Epithelial cell of prostate (primary cell): ENCODE data around the gene DBF4.
"Not testable (repeated sequence)": the region's sequence is repeated elsewhere in the genome, so short reads cannot be mapped to it uniquely, and the experiment has no call there.

Source experiments
- DNase-seq: peaks from one replicate; pipeline ENCODE4 v3.0.0-alpha.2; 2011; ENCODE audit warnings: low read depth, low spot score
- H3K27ac ChIP-seq: fragments of 450-650 bp; 2 replicates; pipeline ENCODE4 v1.5.1; 2017; ENCODE audit warnings: mild to moderate bottlenecking

Gene DBF4, protein sequence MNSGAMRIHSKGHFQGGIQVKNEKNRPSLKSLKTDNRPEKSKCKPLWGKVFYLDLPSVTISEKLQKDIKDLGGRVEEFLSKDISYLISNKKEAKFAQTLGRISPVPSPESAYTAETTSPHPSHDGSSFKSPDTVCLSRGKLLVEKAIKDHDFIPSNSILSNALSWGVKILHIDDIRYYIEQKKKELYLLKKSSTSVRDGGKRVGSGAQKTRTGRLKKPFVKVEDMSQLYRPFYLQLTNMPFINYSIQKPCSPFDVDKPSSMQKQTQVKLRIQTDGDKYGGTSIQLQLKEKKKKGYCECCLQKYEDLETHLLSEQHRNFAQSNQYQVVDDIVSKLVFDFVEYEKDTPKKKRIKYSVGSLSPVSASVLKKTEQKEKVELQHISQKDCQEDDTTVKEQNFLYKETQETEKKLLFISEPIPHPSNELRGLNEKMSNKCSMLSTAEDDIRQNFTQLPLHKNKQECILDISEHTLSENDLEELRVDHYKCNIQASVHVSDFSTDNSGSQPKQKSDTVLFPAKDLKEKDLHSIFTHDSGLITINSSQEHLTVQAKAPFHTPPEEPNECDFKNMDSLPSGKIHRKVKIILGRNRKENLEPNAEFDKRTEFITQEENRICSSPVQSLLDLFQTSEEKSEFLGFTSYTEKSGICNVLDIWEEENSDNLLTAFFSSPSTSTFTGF

DNA sequence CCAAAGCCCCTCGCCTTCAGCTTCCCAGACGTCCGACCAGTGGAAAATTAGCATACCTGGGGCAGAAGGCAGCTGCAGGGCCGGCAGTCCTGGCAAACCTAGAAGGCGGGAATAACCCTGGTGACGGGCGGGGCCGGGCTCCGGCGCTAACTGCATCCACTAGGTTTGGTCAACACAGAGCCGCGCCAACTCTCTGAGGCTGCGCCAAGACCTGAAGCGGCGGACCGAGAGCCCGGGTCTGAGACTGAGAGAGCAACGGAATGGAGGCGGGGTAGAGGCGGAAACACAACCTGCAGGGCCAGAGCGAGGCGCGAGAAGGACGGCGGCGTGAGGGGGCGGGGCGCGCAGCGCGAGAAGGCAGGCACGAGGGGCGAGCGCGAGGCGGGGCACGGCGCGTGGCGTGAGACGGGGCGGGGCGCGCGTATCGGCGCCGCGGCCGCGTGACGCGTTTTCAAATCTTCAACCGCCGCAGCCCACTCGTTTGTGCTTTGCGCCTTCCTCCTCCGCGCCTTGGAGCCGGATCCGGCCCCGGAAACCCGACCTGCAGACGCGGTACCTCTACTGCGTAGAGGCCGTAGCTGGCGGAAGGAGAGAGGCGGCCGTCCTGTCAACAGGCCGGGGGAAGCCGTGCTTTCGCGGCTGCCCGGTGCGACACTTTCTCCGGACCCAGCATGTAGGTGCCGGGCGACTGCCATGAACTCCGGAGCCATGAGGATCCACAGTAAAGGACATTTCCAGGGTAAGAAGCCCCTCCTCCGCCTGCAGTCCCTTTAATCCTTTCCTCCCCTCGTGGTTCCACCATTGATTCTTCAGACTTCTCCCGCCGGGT, at the start of gene DBF4, which contains the start of gene SLC25A40:
Gene DBF4, plus strand, starts transcription at position 454 of the 829 bp plus-strand sequence. Its CDS starts 240 bp downstream, at position 694.
Gene SLC25A40, minus strand, starts transcription at position 321 of the 829 bp plus-strand sequence. CDS start 17,633 bp downstream, outside the sequence.
- DNase-seq: peak; percentile 79
- H3K27ac ChIP-seq: peak within 1 kb of the TSS; percentile 87

DNA sequence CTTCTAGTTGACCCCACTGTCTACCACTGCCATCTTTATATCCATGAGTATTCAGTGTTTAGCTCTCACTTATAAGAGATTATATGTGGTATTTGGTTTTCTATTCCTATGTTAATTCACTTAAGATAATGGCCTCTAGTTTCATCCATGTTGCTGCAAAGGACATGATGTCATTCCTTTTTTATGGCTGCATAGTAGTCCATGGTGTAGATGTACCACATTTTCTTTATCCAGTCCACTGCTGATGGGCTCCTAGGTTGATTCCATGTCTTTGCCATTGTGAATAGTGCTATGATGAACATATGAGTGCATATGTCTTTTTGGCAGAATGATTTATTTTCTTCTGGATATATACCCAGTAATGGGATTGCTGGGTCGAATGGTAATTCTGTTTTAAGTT, 47.9 kb upstream of the DBF4 start:
- not testable (repeated sequence) for DNase-seq, H3K27ac ChIP-seq

DNA sequence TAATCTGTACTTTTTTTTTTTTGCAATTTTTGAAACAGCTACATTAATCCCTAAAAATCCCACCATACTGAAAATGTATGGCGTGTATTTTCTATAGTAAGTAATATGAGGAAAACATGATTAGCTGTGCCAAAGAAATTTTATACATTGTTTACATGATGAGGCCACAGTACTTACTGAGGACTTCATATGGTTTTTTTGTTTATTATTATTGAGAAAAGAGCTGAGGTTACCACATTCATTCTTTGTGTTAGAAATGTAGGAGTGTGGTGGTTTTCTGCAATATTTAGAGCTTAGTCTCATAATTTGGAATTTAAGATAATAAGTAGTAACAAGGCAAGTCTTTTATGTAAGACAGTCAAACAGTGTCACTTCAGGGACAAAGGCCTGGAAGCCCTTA, 45.2 kb upstream of the DBF4 start:
- no peak for DNase-seq

DNA sequence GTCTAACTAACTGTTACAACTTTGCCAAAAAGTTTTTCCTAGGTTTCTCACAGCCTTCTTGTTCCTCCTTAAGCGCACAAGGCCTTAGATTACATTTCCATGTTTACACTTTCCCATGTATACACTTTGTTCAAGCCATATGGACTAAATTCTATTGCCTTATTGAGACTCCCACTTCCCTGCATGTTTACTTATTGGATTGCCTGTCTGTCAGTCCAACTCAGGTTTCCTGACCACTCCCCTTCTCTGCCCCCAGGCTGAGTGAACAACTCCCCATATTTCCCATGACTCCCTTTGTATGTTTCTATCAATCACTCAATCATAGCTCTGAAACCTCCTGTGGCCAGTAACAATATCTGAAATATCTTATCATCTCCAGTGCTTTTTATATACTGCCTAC, 43.2 kb upstream of the DBF4 start:
- no peak for DNase-seq
- H3K27ac ChIP-seq: no peak overlapping the region

More for the DNA sequence above, 45.2 kb upstream of the DBF4 start:
- H3K27ac ChIP-seq: no peak overlapping the region

DNA sequence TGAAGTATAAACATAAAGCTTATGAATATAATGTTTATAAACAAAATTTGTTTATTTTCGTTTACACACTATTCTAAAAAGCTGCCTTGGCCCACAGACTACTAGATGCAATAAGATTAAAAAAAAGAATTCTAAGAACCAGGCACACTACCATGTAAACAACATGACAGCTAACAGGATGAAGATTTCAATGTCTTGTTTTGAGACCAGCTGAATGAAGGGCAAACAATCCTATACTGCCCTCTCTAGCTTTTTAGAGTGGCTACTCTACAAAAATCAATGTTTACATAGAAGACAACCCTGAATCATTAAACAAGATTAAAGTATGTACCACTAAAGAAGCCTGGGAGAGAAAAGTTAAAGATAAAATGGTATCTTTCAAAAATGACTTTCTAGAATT, 38.7 kb upstream of the DBF4 start:
- no peak overlapping the region for H3K27ac ChIP-seq

DNA sequence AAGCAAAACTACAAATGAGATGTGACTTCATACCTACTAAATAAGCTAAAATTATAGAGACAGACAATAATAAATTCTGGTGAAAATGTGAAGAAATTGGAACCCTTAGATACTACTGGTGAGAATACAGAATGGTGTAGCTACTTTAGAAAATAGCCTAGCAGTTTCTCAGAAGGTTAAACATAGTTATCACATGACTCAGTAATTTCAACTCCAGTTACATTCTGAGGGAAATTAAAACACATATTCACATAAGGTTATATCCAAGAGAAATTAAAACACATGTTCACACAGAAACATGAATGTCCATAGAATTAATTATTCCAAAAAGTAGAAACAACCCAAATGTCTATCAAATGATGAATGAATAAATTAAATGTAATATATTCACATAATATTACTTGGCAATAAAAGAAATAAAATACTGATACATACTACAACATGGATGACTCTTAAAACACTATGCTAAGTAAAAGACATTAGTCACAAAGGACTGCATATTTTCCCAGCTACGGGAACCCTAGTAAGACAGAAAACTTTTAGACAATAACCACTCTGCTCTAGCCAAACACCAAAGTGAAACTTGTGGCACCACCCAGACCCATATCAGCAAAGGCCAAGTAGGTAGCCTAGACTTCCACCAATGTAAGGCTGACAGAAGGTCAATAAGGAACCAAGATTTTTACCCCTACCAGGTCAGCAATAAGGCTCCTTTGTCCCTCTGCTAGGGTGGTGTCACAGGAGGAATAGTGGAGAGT, 25.3 kb upstream of the DBF4 start:
- DNase-seq: no peak
- no peak overlapping the region for H3K27ac ChIP-seq

More for the DNA sequence above, 38.7 kb upstream of the DBF4 start:
- DNase-seq: no peak

DNA sequence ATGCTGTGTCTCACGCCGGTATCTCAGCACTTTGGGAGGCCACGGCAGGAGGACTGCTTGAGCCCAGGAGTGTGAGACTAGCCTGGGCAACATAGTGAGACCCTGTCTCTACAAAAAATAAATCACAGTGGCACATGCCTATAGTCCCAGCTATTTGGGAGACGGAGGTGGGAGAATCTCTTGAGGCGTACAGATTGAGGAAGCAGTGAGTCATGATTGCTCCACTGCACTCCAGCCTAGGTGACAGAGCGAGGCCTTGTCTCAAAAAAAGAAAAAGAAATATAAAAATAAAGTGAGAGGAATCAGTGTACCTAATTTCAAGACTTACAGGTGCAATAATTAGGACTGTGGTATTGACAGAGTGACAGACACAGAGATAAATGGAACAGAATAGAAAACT, 24.0 kb upstream of the DBF4 start:
- no peak overlapping the region for H3K27ac ChIP-seq
- no peak for DNase-seq

DNA sequence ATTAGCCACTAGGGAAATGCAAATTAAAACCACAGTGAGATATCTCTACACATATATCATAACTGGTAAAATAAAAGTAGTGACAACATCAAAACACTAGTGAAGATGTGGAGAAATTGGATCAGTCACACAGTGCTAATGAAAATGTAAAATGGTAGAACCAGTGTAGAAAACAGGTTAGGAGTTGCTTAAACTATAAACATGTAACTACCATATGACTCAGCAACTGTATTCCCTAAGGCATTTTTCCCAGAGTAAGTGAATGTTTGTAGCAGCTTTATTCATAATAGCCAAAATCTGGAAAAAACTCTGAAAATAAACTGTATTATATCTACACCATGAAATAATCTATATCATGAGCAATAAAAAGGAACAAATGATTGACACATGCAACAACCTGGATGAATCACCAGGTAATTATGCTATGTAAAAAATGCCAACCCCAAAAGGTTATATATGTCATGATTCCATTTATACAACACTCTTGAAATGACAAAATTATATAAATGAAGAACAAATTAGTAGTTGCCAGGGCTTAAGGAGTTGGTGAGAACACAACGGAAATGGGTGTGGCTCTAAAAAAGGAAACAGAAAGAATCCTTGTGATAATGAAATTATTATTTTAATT, 22.9 kb upstream of the DBF4 start:
- H3K27ac ChIP-seq: no peak overlapping the region
- peak; percentile 12 for DNase-seq

DNA sequence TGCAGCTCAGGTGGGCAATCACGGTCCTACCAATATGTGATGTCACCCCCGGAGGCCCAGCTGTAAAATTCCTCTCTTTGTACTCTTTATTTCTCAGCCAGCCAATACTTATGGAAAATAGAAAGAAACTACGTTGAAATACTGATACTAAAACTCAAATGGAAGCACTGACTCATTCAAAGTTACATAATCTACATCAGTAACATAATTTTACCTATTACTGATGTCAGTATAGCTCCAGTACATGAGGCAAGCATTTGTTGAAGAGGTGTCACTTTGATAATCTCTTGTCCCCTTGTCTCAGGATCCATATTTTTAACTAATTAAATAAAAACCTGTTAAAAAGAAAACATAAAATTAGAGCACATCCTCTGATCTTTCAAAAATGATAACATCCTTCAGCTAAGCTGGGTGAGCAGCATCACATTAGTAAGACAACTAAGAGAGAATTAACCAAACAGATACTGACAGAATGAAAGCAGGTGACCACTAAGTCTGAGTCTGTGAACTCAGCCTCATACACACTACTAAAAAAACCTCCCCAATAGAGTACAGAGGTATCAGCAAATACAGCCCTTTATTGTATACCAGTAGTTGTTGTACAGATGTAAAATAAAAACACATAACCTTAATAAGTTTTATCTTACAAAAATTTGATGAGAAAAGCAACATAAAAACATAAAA, 17.7 kb upstream of the DBF4 start:
- DNase-seq: no peak
- H3K27ac ChIP-seq: no peak overlapping the region

DNA sequence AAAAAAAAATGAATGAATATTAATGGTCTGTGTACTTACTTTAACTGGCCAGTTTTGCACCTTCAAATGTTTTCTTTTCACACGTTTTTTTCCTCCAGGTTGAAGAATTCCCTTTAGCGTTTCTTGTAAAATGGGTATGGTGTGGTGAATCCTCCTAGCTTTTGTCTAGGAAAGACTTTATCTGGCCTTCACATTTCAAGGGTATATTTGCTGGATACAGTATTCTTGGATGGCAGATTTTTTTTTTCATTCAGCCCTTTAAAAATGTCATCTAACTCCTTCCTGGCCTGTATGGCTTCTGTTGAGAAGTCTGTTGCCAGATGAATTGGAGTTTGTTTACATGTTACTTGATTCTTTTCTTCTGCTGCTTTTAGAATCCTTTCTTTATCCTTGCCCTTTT, 10.2 kb upstream of the DBF4 start:
- H3K27ac ChIP-seq: no peak overlapping the region
- no peak for DNase-seq

DNA sequence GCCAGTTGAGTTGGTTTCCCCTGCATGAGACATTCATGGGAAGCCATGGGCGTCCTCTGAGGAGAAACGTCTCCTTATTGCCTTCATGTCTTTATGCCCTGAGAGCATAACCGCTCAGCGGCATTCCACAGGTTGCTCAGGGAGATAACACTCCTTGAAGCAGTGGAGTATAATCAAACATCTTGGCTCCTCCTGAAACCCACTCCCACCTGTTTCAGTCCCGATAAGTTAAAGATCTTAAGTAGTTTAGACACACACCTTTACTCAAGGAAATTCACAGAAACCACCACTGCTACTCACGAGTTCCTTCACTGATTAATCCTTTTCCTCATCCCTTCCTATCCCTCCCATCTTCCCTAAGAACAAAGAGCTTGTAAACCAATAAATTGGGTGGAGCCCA, 9.8 kb upstream of the DBF4 start:
- DNase-seq, H3K27ac ChIP-seq: not testable (repeated sequence)

DNA sequence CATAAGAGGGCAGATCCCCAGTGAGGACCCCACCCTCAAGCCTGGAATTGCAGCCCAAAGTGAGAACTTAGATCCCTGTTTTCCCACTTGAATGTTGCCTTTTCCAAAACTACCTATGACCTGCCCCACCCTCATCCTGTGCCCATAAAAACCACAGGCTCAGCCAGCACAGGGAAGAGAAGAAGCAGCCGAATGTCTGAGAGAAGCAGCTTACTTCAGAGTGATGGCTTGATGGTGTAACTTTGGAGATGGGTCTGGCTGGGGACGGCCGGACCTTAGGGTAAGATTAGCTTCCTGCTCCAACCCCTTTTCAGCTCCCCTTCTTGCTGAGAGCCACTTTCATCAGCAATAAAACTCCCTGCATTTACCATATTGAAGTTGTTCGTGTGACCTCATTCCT, 5.8 kb upstream of the DBF4 start:
- DNase-seq: no peak
- no peak overlapping the region for H3K27ac ChIP-seq

DNA sequence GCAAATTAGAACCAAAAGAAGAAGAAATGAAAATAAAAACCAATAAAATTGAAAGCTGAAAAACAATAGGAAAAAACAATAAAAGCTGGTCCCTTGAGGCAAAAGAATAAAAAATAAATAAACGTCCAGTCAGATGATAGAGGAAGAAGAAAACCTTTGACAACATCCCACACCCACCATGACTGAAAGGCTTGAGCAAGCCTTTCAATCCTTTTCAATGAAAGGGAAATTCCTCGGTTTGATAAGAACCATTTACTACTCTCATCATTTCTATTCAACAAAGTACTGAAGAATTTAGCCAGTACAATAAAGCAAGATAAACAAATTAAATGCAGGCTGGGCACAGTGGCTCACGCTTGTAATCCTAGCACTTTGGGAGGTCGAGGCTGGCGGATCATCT, 3.9 kb upstream of the DBF4 start:
- no peak overlapping the region for H3K27ac ChIP-seq

DNA sequence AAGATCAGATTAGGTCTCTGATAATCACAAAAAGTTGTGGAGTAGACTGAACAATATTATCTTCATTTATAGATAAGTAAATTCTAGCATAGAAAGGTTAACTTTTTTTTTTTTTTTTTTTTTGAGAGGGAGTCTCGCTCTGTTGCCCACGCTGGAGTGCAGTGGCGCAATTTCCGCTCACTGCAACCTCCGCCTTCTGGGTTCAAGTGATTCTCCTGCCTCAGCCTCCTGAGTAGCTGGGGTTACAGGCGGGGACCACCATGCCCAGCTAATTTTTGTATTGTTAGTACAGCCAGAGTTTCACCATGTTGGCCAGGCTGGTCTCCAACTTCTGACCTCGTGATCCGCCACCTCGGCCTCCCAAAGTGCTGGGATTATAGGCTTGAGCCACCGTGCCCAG, 3.0 kb upstream of the DBF4 start:
- not testable (repeated sequence) for DNase-seq, H3K27ac ChIP-seq

More for the DNA sequence above, 3.9 kb upstream of the DBF4 start:
- DNase-seq: no peak

DNA sequence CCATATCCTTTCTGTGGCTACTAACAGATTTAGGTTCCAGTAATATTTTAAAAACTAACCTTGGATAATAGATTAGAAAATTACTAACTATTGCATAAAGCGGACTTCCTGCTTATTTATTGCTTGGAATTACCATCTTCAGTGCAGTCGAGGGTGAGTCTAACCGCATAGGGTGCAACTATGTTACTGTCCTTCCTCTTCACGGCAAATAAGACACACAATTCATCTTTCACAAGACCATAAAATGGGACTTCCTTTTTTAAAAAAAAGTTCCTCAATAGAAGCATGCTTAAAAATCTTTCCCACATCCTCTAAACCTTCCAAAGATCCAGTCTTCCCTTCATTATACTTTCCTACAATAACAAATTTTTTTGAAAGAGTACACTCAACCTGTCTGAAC, 2.2 kb upstream of the DBF4 start:
- no peak for DNase-seq
- H3K27ac ChIP-seq: no peak overlapping the region

DNA sequence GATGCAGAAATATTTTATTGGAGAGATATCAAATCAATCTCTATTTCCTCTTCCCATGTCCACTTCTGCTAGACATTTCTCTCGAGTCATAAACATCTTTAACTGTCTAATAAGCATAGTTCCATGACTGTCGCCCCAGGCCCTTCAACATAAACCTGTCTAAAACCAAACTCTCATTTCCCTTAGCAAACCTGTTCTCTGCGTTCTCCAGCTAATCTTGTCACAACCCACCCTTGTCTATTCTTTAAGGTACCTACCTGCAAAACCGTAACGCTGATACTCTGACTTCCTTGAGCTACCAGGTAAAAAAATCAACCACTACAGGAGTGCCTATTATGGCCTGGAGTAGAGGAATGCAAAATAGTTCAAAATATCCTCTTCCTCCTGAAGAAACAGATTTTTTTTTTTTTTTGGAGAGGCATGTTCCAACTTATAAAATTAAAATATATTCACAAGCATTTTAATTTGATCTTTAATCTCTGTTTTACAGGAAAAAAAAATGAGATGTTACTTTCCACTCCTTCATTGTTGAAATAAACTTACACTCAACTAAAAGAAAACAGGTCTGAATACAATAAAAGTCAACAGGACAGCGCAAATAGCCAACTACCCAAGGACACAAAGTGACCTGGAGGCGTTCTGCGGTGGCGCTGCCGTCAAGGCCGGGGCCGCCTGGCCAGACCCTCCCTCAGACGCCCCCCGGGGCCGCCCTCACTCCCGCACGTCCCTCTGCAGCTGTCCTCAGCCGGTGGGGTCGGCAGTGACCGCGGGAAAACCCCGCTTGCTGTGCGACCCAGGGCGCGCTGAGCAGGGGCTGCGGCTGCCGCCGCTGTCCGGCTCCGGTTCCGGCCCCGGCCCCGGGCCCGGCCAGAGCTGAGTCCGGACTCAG, 898 bp upstream of the DBF4 start:
- DNase-seq: no peak
- H3K27ac ChIP-seq: peak overlapping the region; percentile 87

DNA sequence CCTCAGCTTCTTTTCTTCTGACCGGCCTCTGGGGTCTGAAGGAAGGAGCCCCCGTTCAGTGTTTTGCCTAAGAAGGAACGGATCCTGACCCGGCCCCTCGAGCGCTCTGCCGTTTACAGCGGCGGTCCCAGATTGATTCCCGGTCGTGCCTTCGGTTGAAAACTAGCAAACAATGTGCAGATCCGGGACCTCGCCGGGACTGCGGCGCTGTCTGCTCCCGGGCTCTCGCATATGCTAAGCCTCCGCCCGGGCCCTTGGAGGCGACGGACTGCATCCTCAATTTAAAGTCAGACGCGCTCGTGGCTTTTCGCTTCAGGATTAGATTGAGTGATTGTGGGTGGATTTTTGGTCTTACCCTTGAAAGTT, 559 bp downstream of the DBF4 start:
- H3K27ac ChIP-seq: peak overlapping the region; percentile 87
- peak; percentile 10 for DNase-seq
